ENCODE measurements around the gene INSIG2.

The INSIG2 gene

GRCh38 chr2:118102433-118103082 lies 14.3 kb downstream of the INSIG2 start:
- no peak for DNase-seq

DNA sequence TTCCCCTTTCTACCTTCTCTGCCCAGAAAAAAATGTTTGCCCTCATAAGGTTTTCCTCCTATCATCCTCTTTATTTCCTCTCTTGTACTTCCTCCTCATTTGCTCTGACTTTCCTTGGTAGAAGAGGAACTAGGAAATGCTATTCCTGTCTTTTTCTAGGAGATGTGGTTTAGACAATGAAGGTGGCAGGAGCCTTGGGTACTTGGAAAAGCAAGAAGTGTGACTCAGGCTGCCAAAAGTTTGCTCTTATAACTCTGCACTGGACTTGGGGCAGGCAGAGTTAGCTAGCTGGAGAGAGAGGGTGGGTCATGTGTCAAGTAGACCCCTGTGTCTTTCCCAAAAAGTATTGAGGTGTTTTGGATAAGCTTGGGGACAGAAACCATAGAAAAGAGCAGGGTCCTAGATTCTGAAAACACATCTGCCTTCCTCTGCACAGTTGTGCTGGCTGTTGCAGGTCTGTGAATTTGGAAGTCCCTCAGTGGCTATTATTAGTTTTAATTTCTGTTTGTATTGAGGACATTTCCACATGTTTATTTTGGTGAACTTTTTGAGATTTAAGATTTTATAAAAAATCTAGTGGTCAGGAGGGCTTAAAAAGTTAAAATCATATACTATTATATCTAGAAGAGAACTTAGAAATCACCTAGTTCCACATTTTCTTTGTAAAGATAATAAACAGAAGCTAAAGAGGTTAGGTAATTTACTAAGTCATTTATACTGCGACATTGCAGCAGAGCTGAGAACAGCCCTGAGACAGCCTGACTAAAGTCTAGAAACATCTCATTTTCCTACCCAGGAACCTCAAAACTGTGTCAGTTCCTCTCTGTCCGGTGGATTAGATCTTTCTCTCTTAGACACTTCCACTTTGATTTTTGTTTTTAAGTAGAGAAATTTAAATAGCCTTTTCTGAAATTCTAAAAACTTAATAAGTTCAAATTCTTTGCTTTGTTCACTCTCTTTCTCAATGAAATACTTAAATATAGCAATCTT lies 16.0 kb downstream of the INSIG2 start:
- peak; percentile 82 to 86 for DNase-seq

- peak in 1 of 2 donors; percentile 39 for DNase-seq
Observed at GRCh38 chr2:118105497-118105896, 17.2 kb downstream of the INSIG2 start.

DNA sequence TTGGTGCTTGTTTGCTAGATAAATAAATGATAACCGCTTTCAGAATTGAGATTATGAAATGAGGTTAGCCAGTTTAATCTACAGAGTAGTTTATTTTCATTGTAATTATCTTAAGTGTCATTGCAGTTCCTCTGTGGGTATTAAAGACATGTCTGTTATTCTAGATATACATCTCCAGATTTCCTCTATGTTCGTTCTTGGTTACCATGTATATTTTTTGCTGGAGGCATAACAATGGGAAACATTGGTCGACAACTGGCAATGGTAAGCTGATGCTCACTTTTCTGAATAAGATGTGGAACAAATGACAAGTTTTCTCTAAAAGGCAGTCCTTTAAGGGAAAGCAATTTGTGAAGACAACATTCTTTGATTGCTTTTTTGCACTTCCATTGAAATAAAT lies 18.7 kb downstream of the INSIG2 start:
- DNase-seq: no peak

DNA sequence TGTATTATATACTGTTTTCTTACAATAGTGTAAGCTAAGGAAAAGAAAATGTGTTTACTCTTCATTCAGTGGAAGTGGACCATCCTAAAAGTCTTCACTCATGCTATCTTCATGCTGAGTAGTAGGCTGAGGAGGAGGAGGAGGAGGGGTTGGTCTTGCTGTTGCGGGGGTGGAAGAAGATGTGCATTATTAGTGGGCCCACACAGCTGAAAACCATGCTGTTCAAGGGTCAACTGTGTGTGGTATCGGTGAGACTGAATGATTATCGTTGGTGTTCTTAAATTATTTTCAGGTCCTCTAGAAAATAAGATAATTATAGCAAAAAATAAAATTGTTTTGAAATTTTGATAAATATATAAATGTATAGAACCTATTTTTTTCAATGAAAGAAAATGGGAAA lies 22.0 kb downstream of the INSIG2 start:
- no peak for DNase-seq

- no peak for DNase-seq
Observed at GRCh38 chr2:118110991-118111390, 22.7 kb downstream of the INSIG2 start.

DNA sequence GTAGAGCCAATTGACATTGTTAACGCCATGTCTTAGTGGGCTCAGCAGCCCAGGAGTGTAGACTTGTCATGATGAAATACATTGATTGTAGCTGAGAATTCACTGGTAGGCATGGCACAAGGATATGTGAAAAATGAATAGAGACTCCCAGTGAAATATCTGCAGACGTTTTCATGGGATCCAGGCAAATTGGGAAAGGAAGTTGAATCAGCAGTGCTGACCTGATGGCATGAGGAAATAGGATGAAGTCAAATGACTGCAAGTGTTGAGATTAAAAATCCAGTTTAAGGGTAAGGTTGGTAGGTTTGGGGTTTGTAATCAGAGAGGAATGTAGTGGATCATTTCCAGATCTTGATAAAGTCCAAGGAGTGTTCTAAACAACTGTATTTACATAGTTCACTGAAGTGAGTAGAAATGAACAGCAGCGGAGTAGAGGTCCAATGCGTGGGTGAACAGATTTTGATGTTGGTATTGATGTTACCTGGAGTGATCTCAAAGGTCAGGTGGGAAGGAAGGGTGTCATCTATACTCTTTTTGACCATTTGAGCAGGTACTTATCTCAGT lies 24.6 kb downstream of the INSIG2 start:
- peak in 1 of 2 donors; percentile 13 for DNase-seq

DNA sequence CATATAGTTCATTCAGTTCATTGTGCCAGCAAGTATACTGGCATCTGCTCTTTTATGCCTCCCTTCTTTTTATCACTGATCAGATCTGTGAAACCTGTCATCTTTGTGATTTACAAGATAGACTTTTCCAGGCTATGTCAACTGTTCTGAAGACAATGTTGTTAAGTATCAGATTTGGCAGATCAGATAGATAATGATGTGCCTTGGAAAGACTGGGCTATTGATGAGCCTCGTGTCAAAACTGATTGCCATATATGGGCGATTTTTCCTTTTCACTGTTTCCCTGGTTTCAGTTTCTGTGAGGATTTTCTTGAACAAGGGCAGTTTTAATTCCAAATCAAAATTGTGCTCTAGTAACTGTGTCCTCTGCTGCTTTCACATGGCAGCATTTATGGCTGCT lies 26.6 kb downstream of the INSIG2 start:
- DNase-seq: no peak

DNA sequence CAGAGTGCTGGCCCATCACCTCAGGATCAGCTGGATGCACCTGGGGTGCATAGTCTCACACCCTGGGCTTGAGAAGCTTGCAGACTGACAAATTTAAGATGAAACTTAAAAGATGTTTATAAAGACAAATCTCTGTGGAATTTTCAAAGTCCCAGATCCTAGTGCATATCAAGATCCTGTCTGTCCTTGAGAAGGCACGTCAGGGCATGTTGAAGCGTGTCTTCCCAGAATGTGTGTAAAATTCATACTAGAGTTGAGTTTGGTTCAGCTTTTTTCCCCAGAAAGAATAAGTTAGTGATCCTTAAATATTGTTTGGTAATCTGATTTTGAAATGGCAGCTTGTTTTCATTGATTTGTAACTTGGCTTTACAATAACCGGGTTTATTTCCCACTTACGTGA lies 27.5 kb downstream of the INSIG2 start:
- no peak for DNase-seq

DNA sequence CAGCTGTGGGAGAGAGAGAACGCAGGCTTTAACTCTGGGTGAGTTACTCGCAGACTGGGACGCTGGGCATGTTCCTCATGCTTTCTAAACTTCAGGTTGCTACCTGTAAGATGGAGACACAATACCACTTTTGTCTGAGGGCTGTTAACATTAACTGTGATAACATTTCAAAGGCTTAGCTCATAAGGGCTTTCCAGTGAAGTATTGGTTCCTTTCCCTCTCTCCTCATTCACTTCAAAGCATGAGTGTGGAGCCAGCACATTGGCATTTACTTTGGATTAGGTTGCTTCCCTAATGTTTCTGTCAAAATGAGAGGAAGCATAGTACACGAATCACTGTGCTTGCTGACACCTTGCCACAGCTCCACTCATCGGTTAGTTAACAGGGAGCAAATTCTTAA lies 30.2 kb downstream of the INSIG2 start:
- no peak for DNase-seq

DNA sequence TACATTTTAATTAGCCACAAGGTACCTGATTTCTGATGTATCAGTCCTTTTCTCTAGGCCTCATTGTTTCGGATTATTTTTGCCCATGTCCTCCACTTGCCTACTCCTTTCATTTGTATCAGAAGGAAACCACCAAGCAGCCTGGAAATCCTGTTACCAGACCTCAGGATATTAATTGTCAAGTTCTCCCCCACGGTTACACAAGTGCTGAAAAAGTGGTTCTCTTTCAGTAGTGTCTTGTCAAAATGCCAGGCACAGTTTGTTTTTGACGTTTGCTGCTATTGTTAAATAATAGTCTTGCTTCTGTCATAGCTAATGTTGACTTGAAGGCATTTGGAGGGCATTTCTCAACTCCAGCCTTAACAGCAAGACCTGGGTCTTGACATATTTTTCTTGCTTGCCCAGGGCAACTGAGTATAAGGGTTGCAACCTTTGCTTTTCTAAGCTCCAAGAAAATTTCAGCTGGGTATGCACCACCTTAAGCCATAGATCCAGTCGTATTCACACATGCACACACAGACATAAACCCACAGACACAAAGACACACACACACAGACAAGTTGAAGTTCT lies 31.0 kb downstream of the INSIG2 start:
- peak in 1 of 2 donors; percentile 9 for DNase-seq

- DNase-seq: no peak
Observed at GRCh38 chr2:118119761-118120400, 31.6 kb downstream of the INSIG2 start.

GRCh38 chr2:118120401-118120780 lies 32.1 kb downstream of the INSIG2 start:
- DNase-seq: no peak

DNA sequence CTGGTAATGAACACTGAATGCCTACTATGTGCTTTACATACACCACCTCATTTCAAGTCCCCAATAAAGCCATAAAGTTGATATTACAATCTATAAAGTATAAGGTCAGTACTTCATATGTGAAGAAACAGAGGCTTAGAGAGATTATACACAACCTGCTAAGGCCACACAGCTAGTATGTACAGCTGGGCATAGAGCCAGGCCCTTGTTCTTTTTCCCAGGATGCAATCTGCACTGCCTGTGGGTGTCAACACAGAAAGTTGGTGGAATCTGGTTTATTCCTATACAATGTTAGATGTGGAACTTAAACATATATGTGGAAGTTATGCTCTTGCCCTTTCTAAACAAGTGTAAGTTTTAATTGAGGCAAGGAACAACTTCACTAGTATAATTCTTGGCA lies 32.8 kb downstream of the INSIG2 start:
- DNase-seq: no peak

- DNase-seq: no peak
Observed at GRCh38 chr2:118121986-118122524, 33.8 kb downstream of the INSIG2 start.

- peak; percentile 59 to 80 for DNase-seq
Observed at GRCh38 chr2:118122594-118123281, 34.5 kb downstream of the INSIG2 start.

DNA sequence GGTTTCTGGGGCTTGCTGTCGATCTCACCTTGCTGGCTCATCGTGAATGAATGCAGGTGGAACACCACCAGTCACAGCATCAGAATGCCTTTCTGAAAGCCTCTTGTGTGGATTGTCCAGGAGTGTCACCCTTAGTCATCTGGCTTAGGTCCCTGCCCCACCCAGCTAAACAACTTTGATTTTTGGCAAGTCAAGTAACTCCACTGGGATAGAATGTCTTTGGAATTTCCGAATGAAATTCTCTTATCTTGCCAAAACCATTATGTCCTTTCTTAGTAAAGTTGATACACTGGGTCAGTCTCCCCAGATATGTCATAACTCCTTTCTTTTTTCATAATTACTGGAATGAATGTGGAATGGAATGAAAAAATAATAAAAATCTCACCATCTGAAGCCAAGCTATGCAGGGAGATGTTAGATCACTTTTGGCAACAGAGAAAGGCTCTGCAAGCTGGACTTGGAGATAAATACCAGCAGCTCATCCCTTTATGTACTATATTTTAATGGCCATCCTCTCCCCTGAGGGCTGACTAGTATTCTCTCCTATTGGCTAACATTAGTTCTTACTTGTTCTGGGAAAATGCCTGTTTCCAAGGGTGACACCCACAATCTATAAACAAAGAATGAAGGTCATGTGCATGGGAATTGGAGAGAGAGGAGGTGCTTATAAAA lies 35.4 kb downstream of the INSIG2 start:
- DNase-seq: peak; percentile 10 to 46

DNA sequence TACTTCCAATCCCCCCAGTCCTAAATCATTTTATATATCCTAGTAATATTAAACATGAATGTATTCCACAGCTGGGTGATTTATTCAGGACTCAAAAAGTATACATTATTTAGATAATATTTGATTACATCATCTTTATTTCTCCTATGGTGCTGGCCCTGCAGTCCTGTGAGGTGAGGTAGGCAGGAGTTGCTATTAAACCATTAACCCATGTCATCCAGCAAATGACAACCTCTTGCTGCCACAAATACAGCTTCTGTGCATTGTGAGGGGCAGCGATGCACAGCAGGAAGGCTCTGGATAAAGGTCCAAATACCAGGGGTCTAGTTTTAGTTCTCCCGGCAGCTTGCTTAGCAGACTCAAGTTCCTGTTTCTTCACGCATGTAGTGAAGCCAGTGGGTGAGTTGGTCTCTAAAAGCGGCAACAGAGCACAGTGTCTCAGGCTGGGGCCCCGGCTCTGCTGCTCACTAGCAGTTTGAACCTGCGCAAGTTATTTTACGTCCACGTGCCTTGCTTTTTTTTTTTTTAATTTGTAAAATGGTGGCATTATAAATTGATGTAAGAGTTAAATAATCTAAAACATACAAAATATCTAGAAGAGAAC lies 36.1 kb downstream of the INSIG2 start:
- DNase-seq: peak; percentile 65 to 77

DNA sequence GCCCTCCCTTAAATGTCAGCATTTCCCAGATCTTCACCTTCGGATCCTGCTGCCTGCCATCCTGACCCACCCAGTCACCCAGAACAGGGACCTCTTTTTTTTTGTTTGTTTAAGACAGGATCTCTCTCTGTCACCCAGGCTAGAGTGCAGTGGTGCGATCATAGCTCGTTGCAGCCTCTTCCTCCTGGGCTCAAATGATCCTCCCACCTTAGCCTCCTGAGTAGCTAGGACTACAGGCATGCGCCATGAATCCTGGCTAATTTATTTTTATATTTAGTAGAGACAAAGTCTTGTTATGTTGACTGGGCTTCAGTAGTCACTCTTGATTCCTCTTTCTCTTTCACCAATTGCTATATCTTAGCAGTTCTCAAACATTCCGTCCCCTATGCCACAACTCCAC lies 39.0 kb downstream of the INSIG2 start:
- DNase-seq: no peak

- no peak for DNase-seq
Observed at GRCh38 chr2:118128826-118129225, 40.6 kb downstream of the INSIG2 start.

DNA sequence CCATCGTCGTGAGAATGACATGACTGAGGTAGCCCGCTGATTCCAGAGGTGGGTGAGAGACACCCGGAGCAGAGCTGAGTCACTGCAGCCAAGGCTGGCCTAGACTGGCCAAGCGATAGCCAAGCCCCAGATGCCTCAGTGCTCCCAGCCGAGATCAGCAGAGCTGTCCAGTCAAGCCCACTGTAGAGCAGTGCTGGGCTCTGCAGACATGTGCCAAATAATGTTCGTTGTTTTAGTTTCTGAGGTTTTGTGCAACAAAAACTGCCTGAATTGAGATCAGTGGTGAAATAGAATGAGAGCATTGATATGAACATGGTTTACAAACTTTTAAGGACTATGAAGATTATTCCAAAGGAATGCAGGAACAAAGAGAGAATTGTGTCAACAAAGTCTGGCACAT lies 42.1 kb downstream of the INSIG2 start:
- no peak for DNase-seq

Measured in inflammatory macrophage (primary cell).